ENCODE measurements around the gene EN2.

EN2 gene

GRCh38 chr7:155490697-155491628 lies 33.0 kb downstream of the EN2 start:
- peak overlapping the region; percentile 68 for H3K27ac ChIP-seq (ENCODE audit: low read depth, low read length)
- H3K9ac ChIP-seq (ENCODE audit: low read depth, low read length): no peak overlapping the region
- H3K4me3 ChIP-seq (ENCODE audit: low read depth, low read length): peak overlapping the region; percentile 53
- peaks cover 17% of the 10 kb centered on the region; the same call in 1 of the 2 replicates for H3K4me1 ChIP-seq (ENCODE audit: control insufficient read depth, insufficient read depth, low read length)
- no peaks in the 10 kb centered on the region for H3K9me3 ChIP-seq (ENCODE audit: control insufficient read depth, insufficient read depth, low read length)
- H3K27me3 ChIP-seq (ENCODE audit: control insufficient read depth, insufficient read depth, low read length): peaks cover 90% of the 10 kb centered on the region
- H3K36me3 ChIP-seq (ENCODE audit: control insufficient read depth, insufficient read depth, low read length): no peaks in the 10 kb centered on the region

- peaks cover 17% of the 10 kb centered on the region; the same call in 1 of the 2 replicates for H3K4me1 ChIP-seq (ENCODE audit: control insufficient read depth, insufficient read depth, low read length)
- no peaks in the 10 kb centered on the region for H3K9me3 ChIP-seq (ENCODE audit: control insufficient read depth, insufficient read depth, low read length)
- no peak overlapping the region for H3K4me3 ChIP-seq (ENCODE audit: low read depth, low read length)
- H3K27ac ChIP-seq (ENCODE audit: low read depth, low read length): no peak overlapping the region
- no peak overlapping the region for H3K9ac ChIP-seq (ENCODE audit: low read depth, low read length)
- no peaks in the 10 kb centered on the region for H3K36me3 ChIP-seq (ENCODE audit: control insufficient read depth, insufficient read depth, low read length)
- peaks cover 92% of the 10 kb centered on the region for H3K27me3 ChIP-seq (ENCODE audit: control insufficient read depth, insufficient read depth, low read length)
Measured at GRCh38 chr7:155491812-155492211, 33.9 kb downstream of the EN2 start.

GRCh38 chr7:155493744-155494538 lies 36.0 kb downstream of the EN2 start:
- H3K36me3 ChIP-seq (ENCODE audit: control insufficient read depth, insufficient read depth, low read length): no peaks in the 10 kb centered on the region
- H3K9ac ChIP-seq (ENCODE audit: low read depth, low read length): no peak overlapping the region
- peaks cover 94% of the 10 kb centered on the region for H3K27me3 ChIP-seq (ENCODE audit: control insufficient read depth, insufficient read depth, low read length)
- no peak overlapping the region for H3K4me3 ChIP-seq (ENCODE audit: low read depth, low read length)
- no peak overlapping the region for H3K27ac ChIP-seq (ENCODE audit: low read depth, low read length)
- H3K9me3 ChIP-seq (ENCODE audit: control insufficient read depth, insufficient read depth, low read length): no peaks in the 10 kb centered on the region
- H3K4me1 ChIP-seq (ENCODE audit: control insufficient read depth, insufficient read depth, low read length): peaks cover 17% of the 10 kb centered on the region; the same call in 1 of the 2 replicates

DNA sequence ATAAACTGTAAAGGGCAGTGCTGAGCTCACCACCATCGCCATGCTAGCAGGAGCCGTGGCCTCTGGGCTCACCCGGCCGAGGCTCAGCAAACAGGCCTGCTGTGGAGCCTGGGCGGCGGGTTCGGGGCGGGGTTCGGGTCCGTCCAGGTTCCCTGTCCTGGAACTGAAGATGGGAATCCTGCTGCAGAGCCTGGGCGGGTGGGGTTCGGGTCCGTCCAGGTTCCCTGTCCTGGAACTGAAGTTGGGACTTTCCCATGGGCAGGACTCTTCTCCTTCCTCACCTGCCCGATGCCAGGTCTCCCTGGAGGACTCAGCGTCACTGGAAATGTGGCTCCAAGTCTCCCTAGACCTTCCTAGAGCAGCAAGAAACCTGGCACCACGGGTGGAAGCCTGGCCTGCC lies 36.6 kb downstream of the EN2 start:
- Histone ChIP-seq H3K9me3 (ENCODE audit: control insufficient read depth, insufficient read depth, low read length) (no peaks in the 10 kb centered on the region), H3K4me3 (ENCODE audit: low read depth, low read length) (no peak overlapping the region), H3K27ac (ENCODE audit: low read depth, low read length) (no peak overlapping the region), H3K9ac (ENCODE audit: low read depth, low read length) (no peak overlapping the region), H3K36me3 (ENCODE audit: control insufficient read depth, insufficient read depth, low read length) (no peaks in the 10 kb centered on the region), H3K27me3 (ENCODE audit: control insufficient read depth, insufficient read depth, low read length) (peaks cover 94% of the 10 kb centered on the region), H3K4me1 (ENCODE audit: control insufficient read depth, insufficient read depth, low read length) (peaks cover 17% of the 10 kb centered on the region; the same call in 1 of the 2 replicates)

GRCh38 chr7:155495440-155496248 lies 37.7 kb downstream of the EN2 start:
- H3K9ac ChIP-seq (ENCODE audit: low read depth, low read length): no peak overlapping the region

DNA sequence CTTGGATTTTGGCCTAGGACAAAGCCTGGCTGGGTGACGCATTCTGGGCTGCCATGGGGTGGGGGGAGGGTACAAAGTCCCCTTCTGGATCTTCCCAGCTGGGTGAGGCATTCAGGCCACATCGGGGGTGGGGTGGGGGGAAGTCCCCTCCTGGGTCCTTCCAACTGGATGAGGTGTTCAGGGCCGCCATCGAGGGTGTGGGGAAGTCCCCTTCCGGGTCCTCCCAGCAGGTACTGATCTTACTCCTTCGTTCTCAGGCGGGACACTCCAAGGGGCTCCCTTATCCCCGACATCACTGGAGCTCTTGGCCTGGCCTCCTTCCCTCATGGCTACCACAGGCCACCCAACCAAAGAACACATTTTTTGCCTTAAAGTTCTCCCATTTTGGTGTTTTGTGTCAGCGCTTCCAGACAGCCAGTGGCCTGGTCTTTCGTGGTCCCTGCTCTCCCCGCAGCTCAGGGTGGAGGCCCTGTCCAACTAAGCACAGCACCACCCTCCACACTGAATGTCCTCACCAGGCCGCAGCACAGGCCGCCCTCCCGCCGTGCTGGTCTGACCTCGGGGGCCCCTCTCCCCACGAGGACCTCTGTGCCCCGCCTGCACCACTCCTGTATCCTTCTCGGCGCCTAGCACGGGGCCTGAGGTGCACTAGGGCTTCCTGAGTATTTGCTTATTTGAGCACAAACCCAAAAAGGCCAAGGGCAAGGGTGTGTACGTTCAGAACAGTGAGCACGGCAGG lies 38.5 kb downstream of the EN2 start:
- H3K4me3 ChIP-seq (ENCODE audit: low read depth, low read length): no peak overlapping the region
- peaks cover 94% of the 10 kb centered on the region for H3K27me3 ChIP-seq (ENCODE audit: control insufficient read depth, insufficient read depth, low read length)

More at GRCh38 chr7:155495440-155496248, 37.7 kb downstream of the EN2 start:
- H3K27ac ChIP-seq (ENCODE audit: low read depth, low read length): no peak overlapping the region
- peaks cover 94% of the 10 kb centered on the region for H3K27me3 ChIP-seq (ENCODE audit: control insufficient read depth, insufficient read depth, low read length)
- H3K4me3 ChIP-seq (ENCODE audit: low read depth, low read length): no peak overlapping the region
- H3K9me3 ChIP-seq (ENCODE audit: control insufficient read depth, insufficient read depth, low read length): no peaks in the 10 kb centered on the region
- H3K4me1 ChIP-seq (ENCODE audit: control insufficient read depth, insufficient read depth, low read length): peaks cover 13% of the 10 kb centered on the region; the same call in 1 of the 2 replicates
- H3K36me3 ChIP-seq (ENCODE audit: control insufficient read depth, insufficient read depth, low read length): no peaks in the 10 kb centered on the region

DNA sequence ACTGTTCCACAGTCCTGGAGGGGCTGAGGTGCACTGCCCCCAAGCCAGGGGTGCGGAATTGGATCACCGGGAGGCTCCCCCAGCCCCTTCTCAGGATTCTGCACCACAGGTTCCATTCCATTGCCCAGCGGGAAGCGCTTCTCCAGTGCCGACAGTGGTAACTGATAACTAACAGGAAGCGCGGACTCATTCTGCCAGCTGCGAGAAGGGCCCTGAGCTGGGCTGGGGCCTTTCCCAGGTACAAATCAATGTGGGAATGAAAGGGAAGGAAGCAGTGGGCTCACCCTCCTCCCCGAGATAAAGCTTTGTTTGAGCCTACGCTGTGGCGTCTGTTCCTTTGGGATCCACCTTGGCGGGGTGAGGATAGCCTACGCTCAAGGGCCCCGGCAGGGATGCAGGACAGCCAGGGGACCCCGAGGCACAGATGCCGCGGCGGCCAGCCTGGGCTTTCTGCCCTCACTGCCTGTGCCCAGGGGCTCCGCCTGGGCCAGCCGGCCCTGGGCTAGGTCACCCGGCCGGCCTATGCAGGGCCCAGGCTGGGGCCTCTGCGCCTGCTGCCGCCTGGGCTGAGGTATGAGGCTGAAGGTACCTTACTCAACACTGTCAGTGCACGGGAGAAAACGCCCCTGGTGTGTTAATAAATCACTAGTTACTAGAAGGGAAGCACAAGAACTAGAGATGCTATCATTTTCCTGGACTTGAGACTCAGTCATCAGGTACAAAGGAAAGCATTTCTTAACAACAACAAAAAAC lies 39.4 kb downstream of the EN2 start:
- Histone ChIP-seq H3K36me3 (ENCODE audit: control insufficient read depth, insufficient read depth, low read length) (no peaks in the 10 kb centered on the region), H3K4me1 (ENCODE audit: control insufficient read depth, insufficient read depth, low read length) (0 out of 2 replicates have a peak, but pooled peaks cover 5% of the 10 kb centered on the region), H3K9ac (ENCODE audit: low read depth, low read length) (no peak overlapping the region), H3K27ac (ENCODE audit: low read depth, low read length) (no peak overlapping the region), H3K27me3 (ENCODE audit: control insufficient read depth, insufficient read depth, low read length) (peaks cover 94% of the 10 kb centered on the region), H3K9me3 (ENCODE audit: control insufficient read depth, insufficient read depth, low read length) (no peaks in the 10 kb centered on the region), H3K4me3 (ENCODE audit: low read depth, low read length) (no peak overlapping the region)

More for the DNA sequence above, 38.5 kb downstream of the EN2 start:
- Histone ChIP-seq H3K9me3 (ENCODE audit: control insufficient read depth, insufficient read depth, low read length) (no peaks in the 10 kb centered on the region), H3K27ac (ENCODE audit: low read depth, low read length) (no peak overlapping the region), H3K4me1 (ENCODE audit: control insufficient read depth, insufficient read depth, low read length) (peaks cover 6% of the 10 kb centered on the region; the same call in 1 of the 2 replicates), H3K9ac (ENCODE audit: low read depth, low read length) (no peak overlapping the region), H3K36me3 (ENCODE audit: control insufficient read depth, insufficient read depth, low read length) (no peaks in the 10 kb centered on the region)

GRCh38 chr7:155505422-155505793 lies 47.5 kb downstream of the EN2 start:
- Histone ChIP-seq H3K9ac (ENCODE audit: low read depth, low read length) (no peak overlapping the region), H3K9me3 (ENCODE audit: control insufficient read depth, insufficient read depth, low read length) (no peaks in the 10 kb centered on the region), H3K4me3 (ENCODE audit: low read depth, low read length) (no peak overlapping the region), H3K4me1 (ENCODE audit: control insufficient read depth, insufficient read depth, low read length) (peaks cover 18% of the 10 kb centered on the region), H3K27me3 (ENCODE audit: control insufficient read depth, insufficient read depth, low read length) (peaks cover 100% of the 10 kb centered on the region), H3K36me3 (ENCODE audit: control insufficient read depth, insufficient read depth, low read length) (no peaks in the 10 kb centered on the region), H3K27ac (ENCODE audit: low read depth, low read length) (no peak overlapping the region)

DNA sequence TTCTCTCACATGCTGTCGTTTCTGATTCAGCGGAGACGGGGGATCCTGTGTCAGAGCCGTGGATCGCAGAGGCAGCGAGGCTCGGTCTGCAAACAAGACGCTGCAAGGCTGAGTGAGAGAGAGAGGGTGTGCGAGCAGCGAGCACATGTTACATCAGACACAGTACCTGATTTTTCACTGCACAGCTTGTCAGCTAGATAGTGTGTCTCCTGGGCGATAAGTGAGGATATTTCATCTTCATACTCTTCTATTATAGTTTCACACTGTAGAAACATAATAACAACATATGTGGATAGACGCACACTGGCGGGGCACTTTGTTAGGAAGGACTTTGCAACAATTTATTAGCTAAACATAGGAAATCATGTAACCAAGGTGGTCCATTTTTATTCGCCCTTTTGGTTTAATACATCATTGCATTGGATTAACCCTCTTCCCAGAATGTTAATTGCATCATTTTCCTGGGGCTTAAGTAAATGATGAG lies 49.0 kb downstream of the EN2 start:
- H3K27ac ChIP-seq (ENCODE audit: low read depth, low read length): no peak overlapping the region
- no peak overlapping the region for H3K4me3 ChIP-seq (ENCODE audit: low read depth, low read length)
- peaks cover 100% of the 10 kb centered on the region for H3K27me3 ChIP-seq (ENCODE audit: control insufficient read depth, insufficient read depth, low read length)

More for the DNA sequence above, 49.0 kb downstream of the EN2 start:
- Histone ChIP-seq H3K36me3 (ENCODE audit: control insufficient read depth, insufficient read depth, low read length) (no peaks in the 10 kb centered on the region), H3K9me3 (ENCODE audit: control insufficient read depth, insufficient read depth, low read length) (no peaks in the 10 kb centered on the region), H3K9ac (ENCODE audit: low read depth, low read length) (no peak overlapping the region), H3K4me1 (ENCODE audit: control insufficient read depth, insufficient read depth, low read length) (peaks cover 26% of the 10 kb centered on the region)

All from HUES48 (cell line).